ENCODE results near the gene CFAP45.

CFAP45 gene

DNA sequence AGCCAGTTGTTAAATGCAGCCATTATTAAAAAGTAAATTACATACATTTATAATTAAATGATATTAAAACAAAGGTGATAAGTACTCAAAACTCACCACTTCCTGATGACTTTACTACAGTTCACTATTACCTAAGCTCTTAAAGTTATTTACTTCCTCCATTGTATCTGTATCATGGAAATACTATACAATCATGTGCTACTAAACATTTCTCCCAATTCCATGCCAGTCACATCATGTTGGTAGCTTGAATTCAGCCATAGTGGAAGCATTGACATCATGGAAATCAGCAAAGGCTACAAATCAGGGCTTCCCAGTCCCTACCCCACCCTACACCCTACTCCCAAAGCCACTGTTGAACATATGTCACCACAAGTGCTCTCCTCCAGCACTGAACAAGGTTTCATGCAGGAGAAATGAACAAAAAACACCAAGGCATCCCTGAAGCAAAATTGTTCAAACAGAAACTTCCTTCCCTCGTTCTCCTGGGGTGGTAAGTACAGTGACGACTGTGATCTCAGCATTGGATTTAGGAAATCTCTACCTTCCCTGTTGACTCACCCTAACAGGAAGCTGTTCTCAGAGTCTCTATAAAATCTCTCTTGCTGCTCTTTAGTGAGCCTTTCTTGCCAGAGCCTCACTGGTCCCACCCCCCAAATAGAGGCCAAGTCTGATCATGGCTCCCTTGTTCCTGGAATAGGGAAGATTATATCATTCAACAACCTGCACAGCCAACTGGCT is 50.2 kb downstream of the CFAP45 start:
- DNase-seq, result no peak

DNA sequence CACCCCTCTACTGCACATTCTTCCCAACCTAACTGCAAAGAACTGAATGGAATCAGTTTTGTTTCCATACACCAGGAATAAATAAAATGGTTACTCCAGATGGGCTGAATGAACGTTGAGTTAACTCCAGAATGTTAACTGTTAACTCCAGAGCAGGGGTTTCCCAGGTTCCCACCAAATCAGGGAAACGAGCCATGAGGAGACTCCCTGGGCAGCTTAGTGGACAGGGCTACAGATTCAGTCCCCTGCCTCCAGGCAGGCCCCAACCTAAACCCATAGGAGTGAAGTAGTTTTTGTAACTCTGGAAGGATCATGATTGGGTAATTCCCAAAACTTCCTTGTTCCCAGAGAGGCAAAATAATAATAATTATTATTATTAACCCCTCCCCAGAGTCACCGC is 51.6 kb downstream of the CFAP45 start:
- DNase-seq, result no peak

- DNase-seq, result no peak
These were observed 52.7 kb downstream of the CFAP45 start for GRCh38 chr1:159847231-159847630.

GRCh38 chr1:159845751-159846629 is 54.0 kb downstream of the CFAP45 start:
- no peak for DNase-seq

- no peak for DNase-seq
These were observed 56.5 kb downstream of the CFAP45 start for GRCh38 chr1:159843459-159843858.

DNA sequence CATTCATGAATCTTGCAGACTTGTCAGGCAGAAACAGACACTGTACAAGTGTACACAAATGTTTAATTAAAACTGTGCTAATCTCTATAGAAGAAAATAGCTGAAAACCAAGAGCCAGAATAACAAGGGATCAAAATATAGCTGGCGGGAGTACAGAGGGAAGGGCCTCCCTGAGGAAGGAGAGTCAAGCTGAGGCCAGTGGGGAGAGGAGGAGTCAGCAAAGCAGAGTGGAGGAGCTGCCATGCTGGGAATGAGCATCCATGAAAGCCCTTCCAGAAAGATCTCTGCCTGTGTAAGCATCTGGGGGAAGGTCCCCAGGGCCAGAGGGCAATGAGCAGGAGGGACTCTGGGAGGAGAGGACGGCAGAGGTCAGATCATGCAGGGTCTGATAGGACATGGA is 58.2 kb downstream of the CFAP45 start:
- no peak for DNase-seq

GRCh38 chr1:159839116-159839849 is 60.7 kb downstream of the CFAP45 start:
- DNase-seq, result no peak

- DNase-seq, result no peak
These were observed 61.2 kb downstream of the CFAP45 start for GRCh38 chr1:159838715-159839114.

DNA sequence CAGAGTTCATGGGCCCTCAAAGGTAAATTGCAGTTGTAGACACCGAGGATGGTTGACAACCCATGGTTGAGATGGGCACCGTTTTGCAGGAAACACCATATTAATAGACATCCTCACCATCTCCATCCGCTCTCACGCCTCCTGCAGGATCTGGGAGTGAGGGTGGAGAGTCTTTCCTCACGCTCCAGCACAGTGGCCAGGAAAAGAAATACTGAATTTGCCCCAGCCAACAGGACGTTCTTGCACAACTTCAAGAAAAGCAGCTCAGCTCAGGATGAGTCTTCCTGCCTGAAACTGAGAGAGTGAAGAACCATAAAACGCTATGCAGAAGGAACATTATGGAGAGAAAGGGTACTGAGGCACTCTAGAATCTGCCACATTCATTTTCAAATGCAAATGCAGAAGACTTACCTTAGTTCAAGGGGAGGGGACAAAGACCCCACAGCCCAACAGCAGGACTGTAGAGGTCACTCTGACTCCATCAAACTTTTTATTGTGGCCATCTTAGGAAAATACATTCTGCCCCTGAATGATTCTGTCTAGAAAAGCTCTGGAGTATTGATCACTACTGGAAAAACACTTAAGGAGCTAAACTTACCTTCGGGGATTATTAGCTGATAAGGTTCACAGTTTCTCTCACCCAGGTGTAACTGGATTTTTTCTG is 64.0 kb downstream of the CFAP45 start:
- DNase-seq, result no peak

- DNase-seq, result no peak
These were observed 64.6 kb downstream of the CFAP45 start for GRCh38 chr1:159835356-159835755.

- DNase-seq, result no peak
These were observed 67.7 kb downstream of the CFAP45 start for GRCh38 chr1:159832309-159832708.

GRCh38 chr1:159831412-159832141 is 68.4 kb downstream of the CFAP45 start:
- DNase-seq, result no peak

DNA sequence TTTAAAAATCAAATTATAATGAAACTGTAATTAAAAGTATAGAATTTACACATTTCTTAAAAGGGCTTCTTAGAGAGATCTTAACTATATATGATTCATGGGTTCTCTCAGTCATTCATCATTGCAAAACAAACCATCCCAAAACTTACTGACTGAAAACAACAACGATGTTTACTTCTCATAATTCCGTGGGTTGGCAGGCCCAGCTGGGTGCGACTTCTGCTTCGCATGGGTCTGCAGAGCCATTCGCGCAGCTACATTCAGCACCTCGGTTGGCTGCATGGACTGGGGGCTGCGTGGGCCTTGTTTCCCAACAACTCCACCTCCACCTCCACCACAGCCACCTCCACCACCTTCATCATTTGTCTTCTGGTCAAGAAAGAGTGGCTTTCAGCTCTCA is 69.2 kb downstream of the CFAP45 start:
- DNase-seq, result no peak

DNA sequence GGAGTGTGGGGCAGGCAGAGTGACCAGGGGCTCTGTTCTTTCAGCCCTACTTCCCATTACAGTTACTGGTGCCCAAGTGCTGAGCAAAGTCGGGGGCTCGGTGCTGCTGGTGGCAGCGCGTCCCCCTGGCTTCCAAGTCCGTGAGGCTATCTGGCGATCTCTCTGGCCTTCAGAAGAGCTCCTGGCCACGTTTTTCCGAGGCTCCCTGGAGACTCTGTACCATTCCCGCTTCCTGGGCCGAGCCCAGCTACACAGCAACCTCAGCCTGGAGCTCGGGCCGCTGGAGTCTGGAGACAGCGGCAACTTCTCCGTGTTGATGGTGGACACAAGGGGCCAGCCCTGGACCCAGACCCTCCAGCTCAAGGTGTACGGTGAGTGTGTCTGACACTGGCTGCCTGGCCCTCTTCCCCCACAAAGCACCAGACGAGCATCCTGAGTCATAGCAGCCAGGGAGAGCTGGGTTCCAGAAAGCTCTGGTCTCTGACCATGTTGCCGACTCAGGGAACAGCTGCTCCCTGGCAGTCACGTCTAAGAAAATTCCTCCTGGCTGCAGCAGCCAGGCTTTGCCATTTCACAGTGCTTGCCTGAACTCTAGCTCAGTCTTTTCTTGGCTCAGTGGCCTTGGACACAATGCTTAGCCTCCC is 70.0 kb downstream of the CFAP45 start:
- DNase-seq, result no peak

DNA sequence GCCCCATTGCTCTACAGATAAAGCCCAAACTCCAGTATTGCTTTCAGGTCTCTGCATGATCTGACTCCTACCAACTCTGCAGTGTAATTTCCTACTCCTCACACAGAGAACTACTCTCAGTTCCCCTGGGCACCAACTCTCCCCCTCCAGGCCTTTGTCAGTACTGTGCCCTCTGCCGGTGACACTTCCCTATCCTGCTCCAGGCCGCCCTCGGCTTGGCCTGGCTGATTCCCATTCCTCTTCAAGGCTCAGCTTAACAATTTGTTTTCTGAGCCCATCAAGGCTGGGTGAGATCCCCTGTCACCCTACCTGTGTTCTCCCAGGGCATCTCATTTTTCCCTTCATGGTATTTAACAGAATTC is 70.7 kb downstream of the CFAP45 start:
- no peak for DNase-seq

DNA sequence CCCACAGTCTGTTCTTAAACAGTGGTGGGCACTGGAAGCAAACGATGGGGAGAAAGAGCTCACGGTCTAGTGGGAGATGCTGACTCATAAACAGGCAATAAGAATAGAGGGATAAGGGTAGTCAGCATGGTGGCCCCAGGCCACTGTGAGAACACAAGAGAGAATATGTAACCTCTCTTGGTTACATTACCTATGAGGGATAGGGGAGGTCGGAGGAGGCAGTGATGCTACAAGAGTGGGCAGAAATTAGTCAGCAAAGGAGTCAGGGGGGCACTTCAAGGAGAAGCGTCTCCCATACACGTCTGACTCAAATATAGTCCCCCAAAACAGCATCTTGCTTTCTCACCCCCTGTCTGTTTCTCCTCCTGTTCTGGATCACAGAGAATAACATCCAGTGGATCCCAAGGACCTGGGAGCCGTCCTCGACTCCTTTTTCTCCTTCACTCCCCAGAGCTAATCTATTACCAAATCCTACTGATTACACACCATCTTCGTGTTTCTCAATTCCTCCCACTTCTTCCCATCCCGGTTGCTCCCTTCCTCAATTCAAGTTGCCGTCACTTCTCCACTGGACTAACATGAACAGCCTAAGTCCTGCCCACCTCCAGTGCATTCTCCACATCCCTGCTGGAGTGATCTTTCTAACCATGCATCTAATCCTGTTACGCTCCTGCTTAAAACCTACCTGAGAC is 71.2 kb downstream of the CFAP45 start:
- DNase-seq, result no peak

DNA sequence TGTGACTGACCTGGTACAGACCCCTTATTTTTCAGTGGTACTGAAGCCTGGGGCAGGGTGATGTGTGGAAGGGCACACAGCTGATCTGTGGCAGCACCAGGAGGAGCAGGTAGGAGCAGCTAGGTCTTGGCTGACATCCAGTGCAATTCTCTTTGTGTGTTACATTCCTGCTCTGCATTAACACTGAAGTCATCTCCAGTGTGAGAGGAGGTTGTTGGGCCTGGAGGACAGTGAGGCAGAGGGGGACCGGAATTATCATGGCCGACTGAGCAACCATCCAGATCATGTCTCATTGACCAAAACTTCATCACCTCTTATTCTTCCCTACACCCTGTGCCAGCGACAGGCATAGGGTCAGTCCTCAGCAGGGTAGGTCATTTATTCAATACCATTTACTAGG is 71.8 kb downstream of the CFAP45 start:
- no peak for DNase-seq

DNA sequence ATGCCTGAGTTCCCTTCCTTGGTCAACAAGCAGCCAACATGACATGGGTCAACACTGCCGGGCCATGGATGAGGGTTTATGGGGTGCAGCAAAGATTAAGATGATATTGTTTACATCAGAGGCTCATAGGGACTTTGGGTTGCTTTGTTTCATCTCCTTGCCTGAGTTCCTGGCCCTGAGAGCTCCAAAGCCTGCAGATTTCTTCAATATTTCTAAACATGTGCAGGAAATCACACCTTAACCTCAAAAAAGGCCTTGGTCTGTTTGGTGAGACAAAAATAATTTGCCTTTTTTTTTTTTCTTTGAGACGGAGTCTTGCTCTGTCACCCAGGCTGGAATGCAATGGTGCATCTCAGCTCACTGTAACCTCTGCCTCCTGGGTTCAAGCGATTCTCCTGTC is 72.4 kb downstream of the CFAP45 start:
- DNase-seq, result no peak

DNA sequence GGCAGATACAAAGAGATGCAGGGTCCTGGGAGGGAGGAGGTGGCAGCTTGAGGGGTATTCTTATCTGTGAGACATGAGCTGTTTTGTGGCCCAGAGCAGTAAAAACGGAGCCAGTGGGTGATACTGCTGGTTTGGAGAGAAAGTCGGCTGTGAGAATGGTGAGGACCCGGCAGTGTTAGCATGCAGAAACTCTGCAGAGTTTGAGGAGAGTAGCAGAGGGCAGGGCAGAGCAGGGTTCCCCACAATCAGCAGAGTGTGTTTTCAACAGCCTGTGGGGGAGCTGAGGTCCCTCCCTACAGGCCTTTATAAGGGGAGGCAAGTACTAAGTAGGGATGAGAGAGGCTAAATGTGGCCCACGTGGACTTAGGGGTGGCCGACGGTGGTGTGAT is 72.9 kb downstream of the CFAP45 start:
- DNase-seq, result no peak

GRCh38 chr1:159826441-159827101 is 73.4 kb downstream of the CFAP45 start, which contains the start of gene SLAMF8:
TSS of gene SLAMF8 (plus strand) at chr1:159826873. CDS start at chr1:159826899, 26 bp downstream.
- no peak for DNase-seq

DNA sequence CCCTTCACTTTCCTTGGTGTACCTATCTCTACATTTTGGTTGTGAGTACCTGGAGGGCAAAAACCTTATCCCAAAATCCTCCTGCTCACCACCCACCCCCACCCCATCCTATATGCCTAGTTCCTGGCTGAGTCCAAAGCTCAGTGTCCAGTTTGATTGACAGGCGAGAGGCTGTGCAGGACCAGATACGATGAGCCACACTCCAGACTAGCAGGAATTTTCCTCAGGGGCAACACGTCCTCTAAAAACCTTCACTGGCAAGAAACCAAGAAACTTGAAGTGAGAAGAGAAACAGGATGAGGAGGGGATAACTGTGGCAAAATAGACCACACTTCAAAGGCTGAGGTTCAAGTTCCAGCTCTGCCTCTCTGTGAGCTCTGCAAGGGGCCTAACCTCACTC is 74.4 kb downstream of the CFAP45 start:
- DNase-seq, result no peak
